ENCODE results near the gene GALNT3.

- TF ChIP-seq POLR2A (IDR thresholded peaks at IDR 0.05), result no peak
- TF ChIP-seq, protein P1, sequence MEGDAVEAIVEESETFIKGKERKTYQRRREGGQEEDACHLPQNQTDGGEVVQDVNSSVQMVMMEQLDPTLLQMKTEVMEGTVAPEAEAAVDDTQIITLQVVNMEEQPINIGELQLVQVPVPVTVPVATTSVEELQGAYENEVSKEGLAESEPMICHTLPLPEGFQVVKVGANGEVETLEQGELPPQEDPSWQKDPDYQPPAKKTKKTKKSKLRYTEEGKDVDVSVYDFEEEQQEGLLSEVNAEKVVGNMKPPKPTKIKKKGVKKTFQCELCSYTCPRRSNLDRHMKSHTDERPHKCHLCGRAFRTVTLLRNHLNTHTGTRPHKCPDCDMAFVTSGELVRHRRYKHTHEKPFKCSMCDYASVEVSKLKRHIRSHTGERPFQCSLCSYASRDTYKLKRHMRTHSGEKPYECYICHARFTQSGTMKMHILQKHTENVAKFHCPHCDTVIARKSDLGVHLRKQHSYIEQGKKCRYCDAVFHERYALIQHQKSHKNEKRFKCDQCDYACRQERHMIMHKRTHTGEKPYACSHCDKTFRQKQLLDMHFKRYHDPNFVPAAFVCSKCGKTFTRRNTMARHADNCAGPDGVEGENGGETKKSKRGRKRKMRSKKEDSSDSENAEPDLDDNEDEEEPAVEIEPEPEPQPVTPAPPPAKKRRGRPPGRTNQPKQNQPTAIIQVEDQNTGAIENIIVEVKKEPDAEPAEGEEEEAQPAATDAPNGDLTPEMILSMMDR (IDR thresholded peaks at IDR 0.05), result no peak
Observed at GRCh38 chr2:165701147-165701546, 92.9 kb downstream of the GALNT3 start.
